ENCODE data around the gene HNRNPAB.
"Not testable (repeated sequence)": the region's sequence is repeated elsewhere in the genome, so short reads cannot be mapped to it uniquely, and the experiment has no call there.

HNRNPAB gene

DNA sequence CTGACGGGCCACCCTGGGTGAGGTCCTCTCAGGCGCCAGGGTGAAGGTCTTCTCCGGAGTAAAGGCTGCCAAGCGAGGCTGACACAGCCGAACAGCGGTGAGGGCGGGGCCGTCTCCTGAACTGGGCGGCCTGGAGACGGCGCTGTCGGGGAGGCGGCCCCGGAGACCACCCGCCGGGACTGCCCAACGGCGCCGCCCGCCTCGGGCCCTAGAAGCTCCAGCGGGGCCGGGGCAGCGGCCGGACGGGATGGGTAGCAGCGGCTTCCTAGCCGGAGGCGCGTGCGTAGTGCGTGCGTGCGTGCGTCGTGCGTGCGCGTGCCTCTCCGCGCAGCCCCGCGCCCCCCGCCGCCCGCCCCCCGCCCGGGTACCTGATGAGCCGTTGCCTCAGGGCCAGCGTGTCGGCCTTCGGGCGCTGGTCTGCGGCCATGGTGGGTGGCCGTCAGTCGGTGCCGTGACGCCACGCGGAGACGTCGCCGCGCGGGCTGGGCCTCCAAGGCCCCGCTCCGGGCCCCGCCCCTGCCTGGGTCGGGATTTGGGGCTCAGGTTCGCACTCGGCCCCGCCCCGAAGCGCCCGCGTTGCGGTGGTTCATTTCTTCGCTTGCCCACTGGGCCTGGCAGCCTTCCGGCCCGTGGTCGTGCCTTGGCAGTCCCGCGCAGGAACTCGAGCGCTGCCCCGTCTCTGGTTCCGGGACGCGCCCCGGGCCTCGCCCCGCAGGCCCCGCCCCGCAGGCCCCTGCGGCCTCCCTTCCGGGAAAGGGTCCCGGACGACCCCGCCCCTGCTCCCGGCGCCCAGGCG, 28.0 kb downstream of the HNRNPAB start, which contains the start of gene PHYKPL:
Gene PHYKPL, minus strand, starts transcription at position 679 of the 796 bp plus-strand sequence. Its CDS starts 252 bp downstream, at position 427.
- peak; percentile 53 to 55 for DNase-seq

DNA sequence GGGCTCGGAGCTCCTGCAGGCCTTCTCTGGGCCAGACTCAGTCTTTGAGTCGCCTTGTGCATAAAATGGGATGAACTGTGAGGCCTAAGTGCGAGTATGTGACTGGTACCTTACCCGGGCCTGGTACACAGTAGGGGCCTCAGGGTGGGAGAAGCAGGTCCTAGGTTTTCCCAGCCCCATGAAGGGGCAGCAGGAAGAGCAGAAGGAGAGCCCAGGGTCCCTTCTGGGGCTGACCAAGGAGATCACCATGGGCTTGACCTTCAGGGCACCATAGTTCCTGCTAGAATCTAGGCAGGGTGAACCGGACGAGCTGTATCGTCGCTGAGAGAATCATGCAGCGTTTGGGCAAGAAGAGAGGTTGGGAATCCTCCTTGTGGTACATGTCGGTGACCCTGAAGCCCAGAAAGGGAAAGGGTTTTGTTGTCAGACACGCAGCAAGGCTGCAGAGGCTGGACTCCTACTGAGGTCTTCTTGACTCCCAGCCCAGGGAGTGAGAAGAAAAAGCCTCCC, 28.6 kb downstream of the HNRNPAB start:
- DNase-seq = no peak

GRCh38 chr5:178234121-178234749, 29.9 kb downstream of the HNRNPAB start:
- DNase-seq = no peak

DNA sequence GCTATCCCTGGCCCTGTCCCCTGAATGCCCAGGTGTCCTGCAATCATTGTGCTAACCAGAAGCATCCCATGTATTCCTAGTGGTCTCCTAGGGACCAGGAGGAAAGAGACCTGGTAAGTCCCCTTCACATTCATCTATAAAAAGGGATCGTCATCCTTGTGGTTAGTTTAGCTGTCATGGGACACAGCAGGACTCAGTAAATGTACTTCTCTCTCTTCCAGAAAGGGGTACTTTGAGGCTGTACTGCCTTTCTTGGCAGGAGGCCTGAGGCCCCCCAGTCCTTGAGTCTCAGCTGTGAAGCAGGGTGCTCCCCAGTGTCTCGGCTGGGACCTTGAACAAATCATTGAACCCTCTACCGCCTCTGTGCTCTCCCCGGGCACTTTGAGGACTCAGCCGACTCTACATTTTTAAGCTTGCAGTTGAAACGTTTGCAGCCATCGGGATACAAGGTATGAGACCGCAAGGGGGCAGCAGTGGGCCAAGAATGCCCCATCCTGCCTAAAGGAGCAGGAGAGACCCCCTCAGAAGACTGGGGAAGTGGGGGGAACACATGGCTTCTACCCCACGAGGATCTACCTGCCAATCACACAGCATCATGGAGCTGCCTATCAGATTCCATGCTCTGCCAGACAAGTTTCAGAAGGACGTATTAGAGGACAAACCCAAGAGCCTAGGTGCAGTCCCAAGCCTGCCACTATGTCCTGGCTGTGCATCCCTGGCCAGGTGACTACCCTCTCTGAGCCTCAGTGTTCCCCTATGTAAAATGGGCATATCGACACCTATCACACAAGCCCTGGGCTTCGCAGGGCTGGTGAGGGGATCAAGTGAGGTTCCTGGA, 30.6 kb downstream of the HNRNPAB start:
- peak; percentile 54 to 70 for DNase-seq

DNA sequence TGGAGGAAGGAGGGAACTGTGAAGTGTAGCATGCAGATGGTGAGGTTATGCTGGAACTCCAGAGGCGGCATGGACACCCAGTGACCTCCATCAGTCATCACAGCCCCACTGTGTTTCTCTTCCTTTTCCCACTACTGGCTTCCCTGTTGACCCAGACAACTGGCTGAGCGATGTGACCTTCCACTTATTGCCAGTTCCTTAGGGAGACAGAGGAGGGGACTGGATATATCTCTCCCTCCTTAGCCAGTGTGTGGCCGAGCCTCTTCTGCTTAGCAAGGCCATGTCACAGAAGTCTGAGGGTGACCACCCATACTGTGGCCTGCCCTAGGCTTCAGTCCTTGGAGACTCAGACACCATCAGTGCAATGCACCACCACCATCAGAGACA, 31.2 kb downstream of the HNRNPAB start:
- no peak for DNase-seq

DNA sequence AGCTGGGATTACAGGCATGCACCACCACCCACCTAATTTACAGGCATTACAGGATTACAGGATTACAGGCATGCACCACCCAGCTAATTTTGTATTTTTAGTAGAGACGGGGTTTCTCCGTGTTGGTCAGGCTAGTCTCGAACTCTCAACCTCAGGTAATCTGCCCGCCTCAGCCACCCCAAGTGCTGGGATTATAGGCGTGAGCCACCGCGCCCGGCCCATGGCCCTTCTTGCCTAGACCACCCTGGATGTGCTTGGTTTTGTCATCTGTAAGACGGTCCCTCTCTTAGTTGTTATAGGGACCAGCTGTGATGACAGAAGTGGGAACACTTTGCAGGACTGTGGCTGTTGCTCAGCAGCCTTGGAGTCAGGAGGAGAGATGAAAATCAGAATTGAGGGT, 31.8 kb downstream of the HNRNPAB start:
- no peak for DNase-seq

DNA sequence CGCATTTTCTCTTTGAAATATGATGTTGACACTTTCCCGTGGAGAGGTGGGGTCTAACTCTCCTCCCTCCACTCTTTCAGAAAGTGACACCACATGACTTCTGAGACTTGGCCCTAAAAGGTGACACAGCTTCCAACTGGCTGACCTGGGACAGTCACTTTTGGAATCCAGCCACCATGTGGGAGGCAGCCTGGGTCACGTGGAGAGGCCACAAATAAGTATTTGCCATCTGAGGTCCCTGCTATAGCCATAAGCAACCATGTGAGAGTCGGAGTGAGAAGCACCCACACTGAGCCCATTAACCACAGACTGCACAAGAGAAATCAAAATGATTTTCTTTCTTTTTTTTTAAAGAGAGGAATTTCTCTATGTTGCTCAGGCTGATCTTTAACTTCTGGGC, 32.3 kb downstream of the HNRNPAB start:
- no peak for DNase-seq

GRCh38 chr5:178237431-178238312, 33.3 kb downstream of the HNRNPAB start:
- no peak for DNase-seq

GRCh38 chr5:178238313-178238635, 33.9 kb downstream of the HNRNPAB start:
- DNase-seq = no peak

DNA sequence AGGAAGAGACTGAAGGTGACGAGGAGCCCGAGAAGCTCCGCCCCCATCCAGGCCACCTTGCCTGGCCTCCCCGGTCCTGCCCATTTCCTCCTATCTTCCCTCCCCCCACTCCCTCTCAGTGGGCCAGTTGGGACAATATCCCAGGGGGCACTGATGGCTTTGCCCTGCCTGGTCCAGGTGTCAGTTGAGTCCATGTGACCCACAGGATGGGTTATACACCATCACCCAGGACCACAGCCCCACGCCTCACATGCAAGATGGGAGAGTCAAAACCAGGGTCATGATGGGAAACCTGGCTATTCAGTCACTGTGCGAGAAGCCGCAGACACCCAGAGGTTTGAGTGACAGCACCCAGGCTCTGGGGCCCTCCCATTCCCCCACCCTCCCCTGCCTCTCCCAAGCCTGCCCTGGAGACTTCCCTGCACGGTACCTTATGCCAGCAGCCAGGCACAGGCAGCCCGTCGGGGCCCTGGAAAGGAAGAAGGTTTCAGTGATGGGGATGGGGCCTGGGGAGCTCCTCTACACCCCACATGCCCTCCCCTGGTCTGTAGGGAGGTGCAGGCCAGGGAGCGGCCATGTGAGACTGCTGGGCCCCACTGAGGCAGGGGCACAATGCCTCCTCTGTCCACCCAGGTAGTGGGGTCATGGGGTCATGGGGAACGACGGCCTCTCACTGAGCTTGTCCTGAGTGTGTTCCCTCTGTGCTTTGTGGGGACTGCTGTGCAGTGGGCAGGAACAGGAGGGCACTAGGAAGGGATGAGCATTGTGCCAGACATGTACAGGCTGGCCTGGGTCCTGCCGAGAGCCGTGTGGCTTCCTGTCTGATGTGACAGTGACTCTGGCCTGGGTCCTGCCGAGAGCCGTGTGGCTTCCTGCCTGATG, 34.6 kb downstream of the HNRNPAB start:
- DNase-seq = no peak

GRCh38 chr5:178239626-178240301, 35.4 kb downstream of the HNRNPAB start:
- DNase-seq = not testable (repeated sequence)

DNA sequence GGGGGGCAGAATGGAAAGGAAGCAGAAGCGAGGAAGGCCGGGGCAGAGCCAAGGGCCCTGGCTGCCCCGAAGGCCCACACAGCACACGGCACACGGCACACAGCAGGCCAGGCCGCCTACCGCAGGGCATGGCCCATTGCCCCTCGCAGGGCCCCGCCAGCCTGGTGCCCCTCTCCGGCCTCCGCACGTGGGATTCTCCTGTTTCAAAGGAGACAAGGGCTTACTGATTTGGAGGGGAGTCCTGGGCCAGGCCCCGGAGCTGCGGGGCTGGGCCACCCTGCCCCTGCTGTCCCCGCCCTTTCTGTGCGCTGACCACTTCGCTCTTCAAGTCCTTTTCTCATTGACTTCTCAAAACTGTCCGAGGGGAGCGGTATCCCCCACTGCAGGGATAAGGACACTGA, 36.0 kb downstream of the HNRNPAB start:
- DNase-seq = no peak

GRCh38 chr5:178240766-178241165, 36.4 kb downstream of the HNRNPAB start:
- DNase-seq = peak; percentile 43 to 52

GRCh38 chr5:178241231-178241663, 36.9 kb downstream of the HNRNPAB start:
- peak; percentile 55 to 59 for DNase-seq

GRCh38 chr5:178241688-178242231, 37.4 kb downstream of the HNRNPAB start:
- DNase-seq = no peak

DNA sequence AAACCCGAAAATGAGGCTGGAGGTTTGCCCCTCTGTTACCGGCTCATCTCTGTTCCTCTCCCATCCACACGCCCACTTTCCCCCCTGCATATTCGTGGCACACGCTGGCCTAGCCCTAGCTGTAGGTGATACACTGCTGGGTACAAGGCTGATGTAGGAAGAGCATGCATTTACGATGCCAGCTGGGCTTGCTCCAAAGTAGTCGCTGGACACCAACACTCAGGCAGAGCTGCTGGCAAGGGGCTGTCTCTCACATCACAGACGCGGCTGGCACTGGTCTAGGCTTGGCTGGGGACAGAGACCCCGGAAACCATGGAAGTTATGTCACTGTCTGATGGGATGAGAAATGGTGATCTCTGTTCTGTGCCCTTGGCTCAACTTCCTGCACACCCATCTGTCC, 38.1 kb downstream of the HNRNPAB start:
- DNase-seq = no peak

- DNase-seq = peak; percentile 43 to 45
Measured at GRCh38 chr5:178244576-178244975, 40.2 kb downstream of the HNRNPAB start.

DNA sequence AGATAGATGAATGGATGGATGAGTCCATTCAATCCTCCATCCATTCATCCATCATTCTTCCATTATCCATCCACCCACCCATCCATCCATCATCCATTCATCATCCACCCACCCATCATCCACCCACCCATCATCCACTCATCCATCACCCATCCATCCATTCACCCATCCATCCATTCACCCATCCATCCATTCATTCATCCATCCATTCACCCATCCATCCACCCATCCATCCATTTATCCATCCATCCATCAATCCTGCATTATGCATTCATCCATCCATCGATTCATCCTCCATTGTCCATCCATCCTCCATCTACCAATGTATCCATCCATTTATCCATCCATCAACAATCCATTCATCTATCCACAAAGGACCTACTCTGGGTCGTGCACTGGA, 41.1 kb downstream of the HNRNPAB start:
- DNase-seq = no peak

DNA sequence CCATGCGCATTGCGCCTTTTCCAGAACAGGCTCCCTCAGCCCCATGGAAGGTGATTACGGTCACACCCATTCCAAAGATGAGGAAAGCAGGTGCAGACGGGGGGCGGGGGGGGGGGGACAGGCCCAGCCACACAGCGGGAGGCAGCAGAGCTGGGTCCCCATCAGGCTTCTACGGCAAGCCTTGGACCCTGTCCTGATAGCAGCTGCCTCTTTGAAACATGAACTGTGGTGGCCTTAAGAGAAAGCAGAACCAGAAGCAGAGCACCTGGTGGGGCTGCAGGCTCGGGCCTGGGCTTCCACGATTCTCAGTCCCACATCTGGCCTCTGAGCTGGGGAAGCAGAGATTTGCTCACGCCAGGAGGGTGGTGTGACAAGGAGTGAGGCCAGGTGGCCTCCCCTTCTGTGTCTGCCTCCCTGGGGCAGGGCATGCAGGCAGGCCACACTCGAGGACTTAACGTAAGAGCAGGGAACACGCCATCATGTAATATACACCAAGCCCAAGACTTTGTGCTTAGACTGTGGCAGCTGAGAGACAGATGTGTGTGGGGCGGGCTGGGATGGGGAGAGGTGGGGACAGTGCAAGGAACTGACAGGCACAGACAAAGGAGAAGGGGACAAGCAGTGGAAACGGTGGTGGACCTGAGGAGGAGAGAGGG, 42.4 kb downstream of the HNRNPAB start:
- no peak for DNase-seq

All from AML-193 (cell line).